ENCODE results near the gene LCN10.
"Not testable (repeated sequence)": the region's sequence is repeated elsewhere in the genome, so short reads cannot be mapped to it uniquely, and the experiment has no call there.

LCN10 gene

GRCh38 chr9:136771907-136772415 lies 29.2 kb upstream of the LCN10 start:
- no peak for DNase-seq

GRCh38 chr9:136769710-136770191 lies 27.0 kb upstream of the LCN10 start:
- DNase-seq, result peak; percentile 14

GRCh38 chr9:136766410-136767120 lies 23.8 kb upstream of the LCN10 start:
- DNase-seq, result not testable (repeated sequence)

- not testable (repeated sequence) for DNase-seq
These were observed 23.1 kb upstream of the LCN10 start for GRCh38 chr9:136765745-136766409.

GRCh38 chr9:136765041-136765440 lies 22.3 kb upstream of the LCN10 start:
- no peak for DNase-seq

GRCh38 chr9:136764301-136764891 lies 21.7 kb upstream of the LCN10 start, which contains the start of gene LCN15:
Gene LCN15 (minus strand): TSS chr9:136764518. CDS start chr9:136764488, 30 bp downstream.
- DNase-seq, result no peak

- DNase-seq, result no peak
These were observed 20.9 kb upstream of the LCN10 start for GRCh38 chr9:136763649-136764035.

- DNase-seq, result peak; percentile 20
These were observed 20.3 kb upstream of the LCN10 start for GRCh38 chr9:136762915-136763648.

GRCh38 chr9:136762221-136762691 lies 19.5 kb upstream of the LCN10 start:
- DNase-seq, result no peak

GRCh38 chr9:136761545-136761981 lies 18.8 kb upstream of the LCN10 start:
- DNase-seq, result no peak

GRCh38 chr9:136760834-136761544 lies 18.2 kb upstream of the LCN10 start:
- not testable (repeated sequence) for DNase-seq

GRCh38 chr9:136760424-136760823 lies 17.7 kb upstream of the LCN10 start:
- no peak for DNase-seq

- DNase-seq, result no peak
These were observed 16.9 kb upstream of the LCN10 start for GRCh38 chr9:136759436-136760325.

GRCh38 chr9:136759001-136759400 lies 16.3 kb upstream of the LCN10 start:
- no peak for DNase-seq

GRCh38 chr9:136757751-136758140 lies 15.0 kb upstream of the LCN10 start:
- DNase-seq, result no peak

GRCh38 chr9:136757328-136757727 lies 14.6 kb upstream of the LCN10 start:
- no peak for DNase-seq

- no peak for DNase-seq
These were observed 14.1 kb upstream of the LCN10 start for GRCh38 chr9:136756836-136757235.

- DNase-seq, result no peak
These were observed 13.3 kb upstream of the LCN10 start for GRCh38 chr9:136756134-136756438.

GRCh38 chr9:136755302-136756133 lies 12.8 kb upstream of the LCN10 start:
- DNase-seq, result not testable (repeated sequence)

Measured in effector CD8-positive, alpha-beta T cell (primary cell).